Parathyroid adenoma (tissue), 2 donors: Measurements from ENCODE around the gene BSPRY.
A peak's percentile ranks its signal among the peaks of the same experiment; 100 is the strongest.
"Not testable (repeated sequence)": the region's sequence is repeated elsewhere in the genome, so short reads cannot be mapped to it uniquely, and the experiment has no call there.

Source experiments
- H2AFZ ChIP-seq: fragments of 300-600 bp; sonication (generic); one replicate; pipeline ENCODE4 v1.7.0; 2017; ENCODE audit warnings: antibody characterized with exemption, mild to moderate bottlenecking
- H3K27ac ChIP-seq: fragments of 300-600 bp; sonication (generic); one replicate; pipeline ENCODE4 v1.7.0; 2017
- H3K27me3 ChIP-seq: fragments of 300-600 bp; sonication (generic); one replicate; pipeline ENCODE4 v1.7.0; 2017; ENCODE audit warnings: low read length; ENCODE audit not compliant: control insufficient read depth, insufficient read depth
- H3K36me3 ChIP-seq: fragments of 300-600 bp; sonication (generic); one replicate; pipeline ENCODE4 v1.7.0; 2017; ENCODE audit warnings: low read length; ENCODE audit not compliant: control insufficient read depth, insufficient read depth
- H3K4me1 ChIP-seq: fragments of 300-600 bp; sonication (generic); one replicate; pipeline ENCODE4 v1.7.0; 2017; ENCODE audit warnings: control low read depth
- H3K4me2 ChIP-seq: fragments of 300-600 bp; sonication (generic); one replicate; pipeline ENCODE4 v1.7.0; 2017; ENCODE audit warnings: low read length
- H3K4me3 ChIP-seq: fragments of 300-600 bp; sonication (generic); one replicate; pipeline ENCODE4 v1.7.0; 2017; ENCODE audit warnings: low read depth, low read length
- H3K79me2 ChIP-seq: fragments of 300-600 bp; sonication (generic); one replicate; pipeline ENCODE4 v1.7.0; 2017; ENCODE audit warnings: control low read depth
- H3K9ac ChIP-seq: fragments of 300-600 bp; sonication (generic); one replicate; pipeline ENCODE4 v1.7.0; 2017; ENCODE audit warnings: mild to moderate bottlenecking
- H3K9me3 ChIP-seq: fragments of 300-600 bp; sonication (generic); one replicate; pipeline ENCODE4 v1.7.0; 2017; ENCODE audit warnings: low read length; ENCODE audit not compliant: control insufficient read depth
- TF ChIP-seq, protein P1 (sequence below): fragments of 300-600 bp; sonication (generic); IDR thresholded peaks from one replicate; pipeline ENCODE4 v1.7.0; 2017; ENCODE audit warnings: antibody characterized with exemption, mild to moderate bottlenecking
- donor health status: primary hyperparathyroidism.

The BSPRY gene

DNA sequence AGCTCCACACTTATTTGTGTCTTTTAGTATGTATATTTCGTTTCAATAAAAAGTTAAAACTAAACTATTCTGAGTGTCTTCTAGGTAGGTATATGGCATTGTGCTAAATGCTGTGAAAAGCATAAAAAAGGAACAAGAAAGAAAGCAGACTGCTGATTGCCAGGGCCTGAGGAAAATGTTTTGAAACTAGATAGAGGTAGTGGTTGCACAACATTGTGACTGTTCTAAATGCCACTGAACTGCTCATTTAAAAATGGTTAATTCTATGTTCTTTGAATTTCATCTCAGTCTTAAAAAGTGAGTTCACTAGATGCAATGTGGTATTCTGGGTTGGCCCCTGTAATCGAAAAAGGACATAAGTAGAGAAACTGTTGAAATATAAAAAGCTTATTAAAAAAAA is 54.3 kb downstream of the BSPRY start:
- TF ChIP-seq, protein P1, sequence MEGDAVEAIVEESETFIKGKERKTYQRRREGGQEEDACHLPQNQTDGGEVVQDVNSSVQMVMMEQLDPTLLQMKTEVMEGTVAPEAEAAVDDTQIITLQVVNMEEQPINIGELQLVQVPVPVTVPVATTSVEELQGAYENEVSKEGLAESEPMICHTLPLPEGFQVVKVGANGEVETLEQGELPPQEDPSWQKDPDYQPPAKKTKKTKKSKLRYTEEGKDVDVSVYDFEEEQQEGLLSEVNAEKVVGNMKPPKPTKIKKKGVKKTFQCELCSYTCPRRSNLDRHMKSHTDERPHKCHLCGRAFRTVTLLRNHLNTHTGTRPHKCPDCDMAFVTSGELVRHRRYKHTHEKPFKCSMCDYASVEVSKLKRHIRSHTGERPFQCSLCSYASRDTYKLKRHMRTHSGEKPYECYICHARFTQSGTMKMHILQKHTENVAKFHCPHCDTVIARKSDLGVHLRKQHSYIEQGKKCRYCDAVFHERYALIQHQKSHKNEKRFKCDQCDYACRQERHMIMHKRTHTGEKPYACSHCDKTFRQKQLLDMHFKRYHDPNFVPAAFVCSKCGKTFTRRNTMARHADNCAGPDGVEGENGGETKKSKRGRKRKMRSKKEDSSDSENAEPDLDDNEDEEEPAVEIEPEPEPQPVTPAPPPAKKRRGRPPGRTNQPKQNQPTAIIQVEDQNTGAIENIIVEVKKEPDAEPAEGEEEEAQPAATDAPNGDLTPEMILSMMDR = no peak
- no peaks in the 10 kb centered on the region for H3K36me3 ChIP-seq
- H3K4me1 ChIP-seq = peaks cover 9% of the 10 kb centered on the region
- H3K4me2 ChIP-seq = no peak overlapping the region
- peak overlapping the region; percentile 32 for H3K27ac ChIP-seq
- H3K9ac ChIP-seq = no peak overlapping the region
- H3K27me3 ChIP-seq = no peaks in the 10 kb centered on the region
- no peaks in the 10 kb centered on the region for H3K9me3 ChIP-seq
- no peak overlapping the region for H2AFZ ChIP-seq
- peaks cover 3% of the 10 kb centered on the region for H3K79me2 ChIP-seq
- H3K4me3 ChIP-seq = no peak overlapping the region

DNA sequence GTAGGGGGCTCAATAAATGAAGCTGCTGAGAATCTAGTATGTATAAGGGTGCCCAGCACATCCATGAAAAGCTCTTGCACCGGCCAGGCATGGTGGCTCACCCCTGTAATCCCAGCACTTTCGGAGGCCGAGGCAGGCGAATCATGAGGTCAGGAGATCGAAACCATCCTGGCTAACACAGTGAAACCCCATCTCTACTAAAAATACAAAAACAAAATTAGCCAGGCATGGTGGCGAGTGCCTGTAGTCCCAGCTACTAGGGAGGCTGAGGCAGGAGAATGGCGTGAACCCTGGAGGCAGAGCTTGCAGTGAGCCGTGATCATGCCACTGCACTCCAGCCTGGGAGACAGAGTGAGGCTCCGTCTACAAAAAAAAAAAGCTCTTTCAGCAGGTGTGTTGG is 57.0 kb downstream of the BSPRY start:
- H3K4me2 ChIP-seq, H3K9ac ChIP-seq, H3K36me3 ChIP-seq, H3K9me3 ChIP-seq, H3K27me3 ChIP-seq, H2AFZ ChIP-seq, H3K79me2 ChIP-seq, H3K4me3 ChIP-seq: not testable (repeated sequence)
- peaks cover 13% of the 10 kb centered on the region for H3K4me1 ChIP-seq
- peak overlapping the region; percentile 56 for H3K27ac ChIP-seq

DNA sequence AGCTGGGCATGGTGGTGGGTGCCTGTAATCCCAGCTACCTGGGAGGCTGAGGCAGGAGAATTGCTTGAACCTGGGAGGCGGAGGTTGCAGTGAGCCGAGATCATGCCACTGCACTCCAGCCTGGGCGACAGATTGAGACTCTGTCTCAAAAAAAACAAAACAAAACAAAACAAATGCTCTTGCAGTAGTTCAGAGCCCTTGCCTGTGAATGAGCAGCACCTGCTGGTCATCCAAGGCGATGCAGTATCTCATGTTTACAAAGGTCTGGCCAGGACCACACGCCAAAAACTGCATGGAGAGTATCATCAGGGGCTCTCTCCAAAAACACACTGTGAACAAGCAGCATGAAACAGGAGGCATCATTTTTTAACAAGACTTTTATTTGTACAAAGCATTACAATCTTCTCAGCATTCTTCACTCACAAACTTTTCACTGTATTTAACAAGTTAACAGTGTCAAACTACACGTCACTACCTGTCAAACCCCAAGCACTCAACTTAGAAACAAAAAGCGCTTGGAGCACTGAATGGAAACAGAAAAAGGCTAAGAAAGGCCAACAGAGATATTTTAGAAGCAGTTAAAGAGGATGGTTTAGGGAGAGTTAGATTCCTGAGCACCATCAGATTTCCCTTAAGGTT is 57.7 kb downstream of the BSPRY start:
- Histone ChIP-seq H2AFZ (peak overlapping the region; percentile 53), H3K27ac (peak overlapping the region; percentile 56)
- TF ChIP-seq, protein P1 = peak; percentile 78
- H3K9ac ChIP-seq, H3K4me2 ChIP-seq, H3K4me1 ChIP-seq, H3K9me3 ChIP-seq, H3K79me2 ChIP-seq, H3K36me3 ChIP-seq, H3K27me3 ChIP-seq, H3K4me3 ChIP-seq: not testable (repeated sequence)

DNA sequence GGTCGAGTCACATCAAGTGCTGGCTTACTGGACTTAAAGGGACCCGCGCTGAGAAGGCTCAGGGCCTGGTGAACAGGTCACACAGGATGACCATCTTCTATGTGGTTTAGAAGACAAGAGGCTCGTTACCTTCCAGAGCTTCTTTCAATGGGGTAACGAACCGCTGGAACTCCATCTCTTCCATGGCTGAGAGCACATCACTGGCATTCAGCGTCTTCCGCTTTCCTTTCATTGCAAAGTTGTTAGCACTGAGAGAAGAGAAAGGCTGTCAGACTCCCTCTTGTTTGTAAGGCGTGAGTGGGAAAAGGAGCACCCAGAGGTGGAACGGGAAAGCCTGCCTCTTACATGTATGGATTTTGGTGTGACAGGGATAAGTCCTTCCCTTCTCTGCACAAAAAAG is 60.1 kb downstream of the BSPRY start:
- Histone ChIP-seq H3K4me3 (peak overlapping the region; percentile 99), H3K4me2 (peak overlapping the region; percentile 89), H3K4me1 (peaks cover 6% of the 10 kb centered on the region), H3K9me3 (no peaks in the 10 kb centered on the region), H3K27me3 (no peaks in the 10 kb centered on the region), H3K27ac (peak overlapping the region; percentile 97), H3K36me3 (no peaks in the 10 kb centered on the region), H3K9ac (no peak overlapping the region), H3K79me2 (no peaks in the 10 kb centered on the region), H2AFZ (no peak overlapping the region)
- TF ChIP-seq, protein P1 = no peak

DNA sequence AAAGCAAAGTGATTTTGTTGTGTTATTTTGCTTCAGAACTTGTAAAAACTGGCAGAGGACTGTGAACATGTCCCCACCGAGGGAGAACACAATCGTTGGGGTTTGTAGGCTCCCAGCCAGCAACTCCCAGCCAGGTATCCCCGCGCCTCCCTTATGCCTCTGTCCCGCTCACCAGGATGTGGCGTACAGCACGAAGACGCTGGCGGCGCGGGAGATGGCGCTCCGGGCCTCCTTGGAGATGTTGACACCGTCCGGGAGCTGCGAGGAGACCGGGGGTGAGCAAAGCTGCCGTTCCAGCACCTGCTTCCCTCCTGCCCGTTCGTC is 60.5 kb downstream of the BSPRY start:
- Histone ChIP-seq H3K79me2 (no peaks in the 10 kb centered on the region), H3K4me2 (peak overlapping the region; percentile 89), H3K4me3 (peak overlapping the region; percentile 99), H3K27ac (peak overlapping the region; percentile 97), H3K27me3 (no peaks in the 10 kb centered on the region), H3K4me1 (peaks cover 6% of the 10 kb centered on the region), H3K36me3 (no peaks in the 10 kb centered on the region), H3K9ac (peak overlapping the region; percentile 67), H3K9me3 (no peaks in the 10 kb centered on the region), H2AFZ (peak overlapping the region; percentile 93)
- TF ChIP-seq, protein P1 = no peak
